Pulmonary artery endothelial cell (primary cell): Measurements from ENCODE around the gene PPOX. TPM values are rescaled to one million over a fixed set of nuclear protein-coding genes. Genes with fewer than 3 reads are reported as not detected.

Experiments
- DNase-seq: peaks from one replicate; pipeline ENCODE4 v3.0.0-alpha.2; 2011; ENCODE audit warnings: low read depth, low spot score
- total RNA-seq: library from RNA; depleted of rRNA; stranded (reverse); fragments of >200 nt; gene quantifications from 2 replicates; pipeline ENCODE4 v1.2.3, GENCODE V29; 2014

PPOX gene
- total RNA-seq, 1 donor from 2014 or later = 19.1 TPM

GRCh38 chr1:161197560-161198193, 31.5 kb downstream of the PPOX start:
- no peak for DNase-seq

DNA sequence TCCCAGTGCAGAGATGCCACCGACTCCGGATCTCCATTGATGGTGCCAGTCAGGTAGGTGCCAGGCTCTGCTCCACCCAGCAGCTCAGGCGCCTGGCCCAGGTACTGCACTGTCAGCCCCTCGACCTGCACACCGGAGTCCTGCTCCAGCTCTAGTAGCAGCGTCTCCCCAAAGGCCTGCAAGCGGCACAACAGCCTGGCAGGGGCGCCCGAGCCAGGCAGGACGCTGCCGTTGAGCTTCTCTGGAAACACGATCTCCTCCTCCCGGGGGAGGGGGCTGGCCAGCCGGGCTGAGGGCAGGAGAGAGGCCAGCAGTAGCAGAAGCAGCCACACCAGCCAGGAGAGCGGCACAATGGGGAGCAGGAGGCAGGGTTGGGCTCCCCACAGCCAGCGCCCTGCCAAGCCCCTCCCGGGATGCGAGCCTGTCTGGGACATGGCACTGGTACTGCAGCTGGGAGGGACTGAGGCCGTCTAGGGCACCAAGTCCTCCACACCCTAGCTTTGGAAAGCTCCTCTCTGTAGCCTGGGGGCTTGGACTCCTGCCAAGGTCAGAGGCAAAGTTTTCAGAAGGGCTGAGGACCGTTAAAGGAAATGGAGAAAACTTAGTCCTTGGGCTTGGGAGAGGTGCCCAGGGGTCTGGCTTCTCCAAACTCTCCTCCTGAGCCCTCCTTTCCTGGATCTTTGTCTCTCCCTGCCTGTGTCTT, 32.1 kb downstream of the PPOX start:
- no peak for DNase-seq

DNA sequence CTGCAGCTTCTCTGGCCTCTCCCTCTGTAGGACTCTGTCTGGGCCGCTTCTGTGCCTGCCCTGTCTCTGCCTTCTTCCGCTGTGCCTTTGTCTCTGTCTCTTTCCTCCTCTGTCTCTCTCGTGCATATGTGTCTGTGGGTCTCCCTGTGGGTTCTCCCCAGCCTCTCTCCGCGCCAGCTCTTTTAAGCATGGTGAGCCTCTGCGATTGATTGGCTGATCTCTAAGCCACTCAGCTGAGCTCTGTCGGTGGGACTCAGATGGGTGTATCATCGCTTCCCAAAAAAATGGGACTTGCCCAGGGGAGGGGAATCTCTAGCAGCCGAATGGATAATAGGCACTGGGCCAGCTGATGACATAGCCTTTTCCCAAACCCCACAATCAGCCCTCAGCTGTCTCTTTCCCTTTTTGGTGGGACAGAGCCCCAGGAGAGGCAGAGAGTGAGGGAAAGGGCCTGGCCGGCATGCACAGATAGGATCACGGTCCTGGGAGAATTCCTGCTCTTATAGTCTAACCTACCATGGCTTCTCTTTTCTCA, 32.7 kb downstream of the PPOX start, which contains the start of gene ADAMTS4:
TSS of gene ADAMTS4 (minus strand) at position 158 of the 535 bp plus-strand sequence. CDS start 427 bp downstream, outside the sequence.
- no peak for DNase-seq

GRCh38 chr1:161199506-161200139, 33.4 kb downstream of the PPOX start:
- DNase-seq = no peak

GRCh38 chr1:161200421-161200991, 34.3 kb downstream of the PPOX start:
- no peak for DNase-seq

DNA sequence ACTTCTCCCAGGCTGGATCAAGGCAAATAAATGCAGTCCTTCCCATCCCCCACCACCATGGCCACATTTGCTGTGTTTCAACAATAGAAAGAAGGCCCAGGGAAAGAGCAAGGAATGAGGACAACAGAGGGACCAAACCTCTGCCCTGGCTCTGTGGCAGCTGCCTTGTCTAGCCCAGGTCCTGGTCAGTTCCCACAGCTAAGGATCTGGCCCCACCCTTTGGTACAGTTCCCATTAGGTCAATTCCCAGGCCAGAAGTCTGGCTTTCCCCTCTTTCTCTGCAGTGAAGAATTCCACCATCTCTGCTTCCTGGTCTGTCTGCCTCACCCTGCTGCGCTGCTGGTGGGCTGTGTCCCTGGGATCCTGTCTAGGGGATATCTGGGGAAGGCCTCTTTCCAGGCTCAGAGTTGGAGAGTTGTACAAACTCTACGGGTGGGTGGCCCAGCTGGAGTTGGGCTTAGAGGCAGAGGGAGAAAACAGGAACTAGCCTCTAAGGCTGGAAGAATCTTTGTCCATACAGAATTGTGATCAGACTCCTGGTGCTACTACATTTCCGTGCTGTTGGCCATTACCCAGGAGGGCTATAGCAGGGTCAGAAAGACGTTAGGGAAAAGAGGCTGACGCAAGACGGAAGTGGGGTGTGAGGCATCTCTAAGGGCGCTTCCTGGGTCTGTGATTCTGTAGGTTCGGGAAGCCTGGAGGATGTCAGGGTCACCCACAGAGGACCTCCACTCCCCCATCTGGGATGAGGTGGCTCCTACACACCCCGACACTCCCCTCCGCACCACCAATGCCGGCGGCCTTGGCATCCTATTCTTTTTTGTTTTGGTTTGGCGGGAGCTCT, 35.0 kb downstream of the PPOX start:
- DNase-seq = no peak

GRCh38 chr1:161201836-161202712, 35.8 kb downstream of the PPOX start, which contains the start of gene NDUFS2:
Gene NDUFS2 (plus strand): TSS chr1:161202367. CDS start chr1:161202386, 19 bp downstream.
- DNase-seq = peak; percentile 97

DNA sequence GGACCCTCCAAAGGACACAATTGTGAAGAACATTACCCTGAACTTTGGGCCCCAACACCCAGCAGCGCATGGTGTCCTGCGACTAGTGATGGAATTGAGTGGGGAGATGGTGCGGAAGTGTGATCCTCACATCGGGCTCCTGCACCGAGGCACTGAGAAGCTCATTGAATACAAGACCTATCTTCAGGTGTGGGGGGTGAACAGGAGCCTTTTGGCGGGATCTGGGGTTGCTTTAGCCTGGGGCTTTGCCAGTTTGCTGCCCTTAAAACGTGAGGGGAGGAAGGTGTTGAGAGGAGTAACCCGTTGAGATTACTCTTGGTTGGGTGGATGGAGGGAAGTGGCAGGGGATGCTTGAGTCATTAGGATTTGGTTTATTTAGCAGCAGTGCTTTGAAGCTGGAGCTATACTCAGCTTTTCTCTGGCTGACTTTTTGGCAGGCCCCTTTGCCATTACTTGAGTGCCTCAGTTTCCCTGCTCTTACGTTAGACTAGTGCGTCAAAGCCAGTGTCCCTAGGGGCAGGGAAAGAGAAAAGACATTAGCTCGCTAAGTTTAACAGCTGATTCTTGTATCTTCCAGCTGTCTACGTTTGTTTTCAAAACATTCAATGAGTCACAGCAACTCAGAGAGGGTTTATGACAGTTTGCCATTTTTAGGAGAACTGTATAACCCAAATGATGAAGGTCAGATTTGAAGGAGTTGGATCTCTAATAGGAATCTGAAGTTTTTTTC, 40.4 kb downstream of the PPOX start:
- no peak for DNase-seq

- DNase-seq = no peak
These were observed 40.9 kb downstream of the PPOX start for GRCh38 chr1:161207173-161207572.

- DNase-seq = no peak
These were observed 43.7 kb downstream of the PPOX start for GRCh38 chr1:161209790-161210409.

DNA sequence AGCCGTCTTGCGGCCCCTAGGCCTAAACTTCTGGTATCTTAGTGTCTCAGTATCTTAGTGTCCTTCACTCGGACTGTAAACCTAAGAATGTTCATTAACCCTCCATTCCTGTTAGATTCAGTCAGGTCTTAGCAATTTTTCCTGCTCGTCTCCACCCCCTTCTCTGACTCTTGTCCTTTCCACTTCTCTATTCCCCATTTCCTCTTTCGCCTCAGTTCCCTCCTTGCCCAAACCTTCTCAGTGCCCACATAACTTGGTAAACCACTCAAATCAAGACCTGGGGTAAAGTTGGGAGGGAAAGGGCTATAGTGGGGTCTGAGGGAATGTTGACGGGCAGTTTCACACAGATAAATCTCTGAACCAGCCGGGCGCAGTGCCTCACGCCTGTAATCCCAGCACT, 48.1 kb downstream of the PPOX start:
- no peak for DNase-seq

DNA sequence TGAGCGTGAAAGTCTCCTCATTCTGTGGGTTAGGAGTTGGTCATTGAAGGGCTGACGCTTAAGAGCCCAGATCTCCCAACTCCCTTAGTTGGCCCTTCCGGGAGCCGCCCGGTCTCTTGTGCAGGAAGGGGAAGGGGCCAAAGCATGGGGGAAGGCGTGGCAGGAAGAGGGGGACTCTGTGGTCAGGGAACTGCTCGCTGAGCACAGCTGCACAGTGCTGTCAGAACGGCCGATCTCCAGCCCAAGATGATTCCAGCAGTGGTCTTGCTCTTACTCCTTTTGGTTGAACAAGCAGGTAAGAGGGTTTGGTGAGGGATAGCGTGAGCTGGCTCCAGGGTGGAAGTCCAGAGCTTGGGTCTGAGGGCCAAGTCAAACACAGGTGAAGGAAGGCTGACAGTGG, 48.9 kb downstream of the PPOX start, which contains the start of gene FCER1G:
TSS of gene FCER1G (plus strand) at position 220 of the 400 bp plus-strand sequence. CDS start at position 247, 27 bp downstream.
- no peak for DNase-seq

DNA sequence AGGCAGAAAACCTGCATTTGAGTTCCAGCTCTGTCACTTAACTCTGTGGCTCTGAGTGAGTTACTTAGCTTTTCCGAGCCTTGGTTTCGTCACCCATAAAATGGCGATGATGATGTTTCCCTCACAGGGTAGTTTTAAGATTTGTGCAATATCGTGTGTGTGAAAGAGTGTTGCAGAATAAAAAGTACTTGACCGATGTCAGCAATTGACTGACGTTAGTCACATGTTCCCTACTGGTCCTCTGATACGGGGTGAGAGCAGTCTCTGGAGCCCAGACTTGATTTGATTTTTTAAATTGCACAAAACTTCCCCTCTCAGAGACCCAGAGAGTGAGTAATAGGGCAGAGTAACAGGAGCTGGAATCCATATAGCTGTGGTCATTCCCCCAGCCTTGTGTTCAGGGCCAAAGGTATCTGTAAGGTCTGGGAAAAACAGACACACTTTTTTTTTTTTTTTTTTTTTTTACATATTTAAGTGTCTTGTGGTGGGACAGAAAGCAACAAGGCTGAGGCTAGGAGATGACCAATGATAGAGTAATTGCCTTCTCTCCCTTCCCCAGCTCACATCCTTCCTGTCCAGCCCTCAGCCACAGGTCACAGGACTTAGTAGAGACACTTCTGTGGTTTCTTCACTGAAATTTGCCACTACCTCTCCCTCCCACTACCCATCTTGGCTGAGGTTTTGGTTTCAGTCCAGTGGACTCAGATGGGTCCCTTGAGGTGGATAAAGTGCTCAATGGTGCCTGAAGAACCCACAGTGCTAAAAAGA, 50.9 kb downstream of the PPOX start:
- DNase-seq = no peak

DNA sequence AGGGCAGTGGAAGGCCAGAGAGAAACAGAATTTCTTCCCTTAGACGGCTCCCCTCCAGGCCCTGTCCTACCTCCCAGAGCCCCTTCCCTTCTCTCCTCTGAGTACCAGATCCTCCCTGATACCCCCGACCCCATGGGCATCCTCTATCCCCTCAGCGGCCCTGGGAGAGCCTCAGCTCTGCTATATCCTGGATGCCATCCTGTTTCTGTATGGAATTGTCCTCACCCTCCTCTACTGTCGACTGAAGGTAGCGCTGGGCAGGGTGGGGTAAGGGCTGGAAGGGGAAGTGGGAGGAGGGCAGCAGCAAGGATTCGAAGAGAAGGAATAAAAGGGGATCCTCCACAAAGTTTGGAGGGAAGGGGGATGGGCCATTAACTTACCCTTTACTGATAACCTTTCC, 51.6 kb downstream of the PPOX start:
- DNase-seq = no peak

- DNase-seq = no peak
These were observed 52.3 kb downstream of the PPOX start for GRCh38 chr1:161218301-161219077.

DNA sequence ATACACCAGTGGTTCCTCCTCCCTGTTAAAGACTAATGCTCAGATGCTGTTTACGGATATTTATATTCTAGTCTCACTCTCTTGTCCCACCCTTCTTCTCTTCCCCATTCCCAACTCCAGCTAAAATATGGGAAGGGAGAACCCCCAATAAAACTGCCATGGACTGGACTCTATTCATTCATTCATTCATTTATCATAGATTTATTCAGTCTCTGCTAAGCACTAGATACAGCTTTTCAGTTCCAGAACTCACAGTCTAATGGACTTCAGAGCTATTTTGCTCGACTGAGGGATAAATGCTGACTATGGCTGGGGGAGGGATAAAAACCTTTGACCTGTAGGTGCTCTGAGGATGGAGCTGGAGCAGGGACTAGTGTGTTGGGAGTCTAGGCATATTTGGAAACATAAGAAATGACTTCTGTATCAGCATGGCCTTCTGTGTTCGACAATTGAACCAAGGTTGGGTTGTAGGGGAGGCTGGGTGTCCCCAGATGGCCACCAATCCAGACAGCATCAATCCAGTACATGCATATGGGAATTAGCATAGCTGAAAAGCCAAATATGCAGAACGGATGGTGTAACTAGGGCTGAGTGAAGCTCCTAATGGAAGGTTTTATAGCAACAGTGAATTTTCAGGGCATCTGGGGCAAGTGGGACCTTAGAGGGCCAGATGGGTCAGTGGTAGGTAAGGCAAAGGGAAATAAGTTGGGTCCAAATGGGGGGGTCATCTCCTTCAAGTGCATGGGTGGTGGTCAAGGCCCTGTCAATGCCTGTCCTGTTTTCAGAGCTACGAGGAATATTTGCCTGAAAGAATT, 53.1 kb downstream of the PPOX start:
- no peak for DNase-seq
